Fibroblast of villous mesenchyme (primary cell): Measurements from ENCODE around the gene ACAN. TPM values are rescaled to one million over a fixed set of nuclear protein-coding genes. Genes with fewer than 3 reads are reported as not detected.
A peak's percentile ranks its signal among the peaks of the same experiment; 100 is the strongest.

Source experiments
- DNase-seq: peaks from one replicate; pipeline ENCODE4 v3.0.0-alpha.2; 2010; ENCODE audit warnings: low read depth
- H3K4me3 ChIP-seq: 2 replicates; pipeline ENCODE4 v1.5.1; 2011; ENCODE audit warnings: low read depth, mild to moderate bottlenecking, low read length
- CTCF ChIP-seq: IDR thresholded peaks from 2 replicates; pipeline ENCODE4 v1.5.1; 2012; ENCODE audit warnings: low read depth, mild to moderate bottlenecking, low read length; ENCODE audit not compliant: insufficient read depth
- total RNA-seq: library from RNA; depleted of rRNA; stranded (reverse); fragments of >200 nt; gene quantifications from 2 replicates; pipeline ENCODE4 v1.2.3, GENCODE V29; 2012

ACAN gene
- total RNA-seq, 1 donor = not detected

- TF ChIP-seq CTCF = no peak
- DNase-seq = peak; percentile 43
- H3K4me3 ChIP-seq = peak within 1 kb of the TSS; percentile 58
These were observed 91.9 kb downstream of the ACAN start, which contains the start of gene HAPLN3 for GRCh38 chr15:88894819-88895767. TSS of gene HAPLN3 (minus strand) at chr15:88895544. CDS start at chr15:88887298, 8,246 bp downstream.

GRCh38 chr15:88896333-88897033, 93.2 kb downstream of the ACAN start:
- H3K4me3 ChIP-seq = no peak overlapping the region
- no peak for TF ChIP-seq CTCF
- DNase-seq = no peak

- DNase-seq = no peak
- no peak for TF ChIP-seq CTCF
- no peak overlapping the region for H3K4me3 ChIP-seq
These were observed 93.9 kb downstream of the ACAN start for GRCh38 chr15:88897142-88897455.

- DNase-seq = peak; percentile 85
- H3K4me3 ChIP-seq = no peak overlapping the region
- peak; percentile 71 for TF ChIP-seq CTCF
These were observed 94.4 kb downstream of the ACAN start for GRCh38 chr15:88897456-88898194.

- H3K4me3 ChIP-seq = no peak overlapping the region
- no peak for DNase-seq
- TF ChIP-seq CTCF = no peak
These were observed 95.5 kb downstream of the ACAN start for GRCh38 chr15:88898736-88899135.

- DNase-seq = no peak
- no peak overlapping the region for H3K4me3 ChIP-seq
- no peak for TF ChIP-seq CTCF
These were observed 96.0 kb downstream of the ACAN start for GRCh38 chr15:88899251-88899650.
